Stimulated activated CD8-positive, alpha-beta memory T cell treated with anti-CD3 and anti-CD28 coated beads, Interleukin-4, amount 100 ng/mL, for 4 hours (primary cell): ENCODE data around the gene NPLOC4.

Experiments used
- DNase-seq, 2 donors: peaks; one replicate each; pipeline ENCODE4 v3.0.0-alpha.2; 2020; ENCODE audit warnings: low read depth in 2 of 2, low spot score in 1 of 2

The NPLOC4 gene

GRCh38 chr17:81664051-81664470, 27.1 kb upstream of the NPLOC4 start:
- DNase-seq = no peak

- DNase-seq = no peak
Measured at GRCh38 chr17:81662002-81662401, 25.1 kb upstream of the NPLOC4 start.

GRCh38 chr17:81660441-81660840, 23.5 kb upstream of the NPLOC4 start:
- no peak for DNase-seq

- DNase-seq = no peak
Measured at GRCh38 chr17:81659038-81659437, 22.1 kb upstream of the NPLOC4 start.

GRCh38 chr17:81656835-81657234, 19.9 kb upstream of the NPLOC4 start:
- DNase-seq = no peak

GRCh38 chr17:81656118-81656743, 19.3 kb upstream of the NPLOC4 start, which contains the start of gene PDE6G:
TSS of gene PDE6G (minus strand) at chr17:81656542. CDS start at chr17:81653305, 3,237 bp downstream.
- DNase-seq = no peak

- no peak for DNase-seq
Measured at GRCh38 chr17:81655378-81656117, 18.6 kb upstream of the NPLOC4 start.

GRCh38 chr17:81652906-81653771, 16.2 kb upstream of the NPLOC4 start:
- DNase-seq = no peak

- DNase-seq = no peak
Measured at GRCh38 chr17:81651692-81652091, 14.8 kb upstream of the NPLOC4 start.

- no peak for DNase-seq
Measured at GRCh38 chr17:81650951-81651350, 14.0 kb upstream of the NPLOC4 start.

- DNase-seq = no peak
Measured at GRCh38 chr17:81648707-81649085, 11.8 kb upstream of the NPLOC4 start.

GRCh38 chr17:81648013-81648706, 11.2 kb upstream of the NPLOC4 start:
- no peak for DNase-seq

GRCh38 chr17:81647640-81648012, 10.7 kb upstream of the NPLOC4 start:
- DNase-seq = no peak

GRCh38 chr17:81646869-81647600, 10.1 kb upstream of the NPLOC4 start:
- DNase-seq = no peak

GRCh38 chr17:81644976-81645952, 8.4 kb upstream of the NPLOC4 start:
- DNase-seq = no peak

GRCh38 chr17:81644496-81644895, 7.6 kb upstream of the NPLOC4 start:
- no peak for DNase-seq

- DNase-seq = no peak
Measured at GRCh38 chr17:81641825-81642489, 5.0 kb upstream of the NPLOC4 start.

GRCh38 chr17:81640011-81640410, 3.1 kb upstream of the NPLOC4 start:
- DNase-seq = no peak

- no peak for DNase-seq
Measured at GRCh38 chr17:81638683-81639082, 1.8 kb upstream of the NPLOC4 start.
